ENCODE measurements around the gene NSUN2.
A peak's percentile ranks its signal among the peaks of the same experiment; 100 is the strongest.

The NSUN2 gene

GRCh38 chr5:6592601-6593000, 40.2 kb downstream of the NSUN2 start:
- no peak for DNase-seq (ENCODE audit: low spot score)
- Mint-ChIP-seq H3K9me3 (no peaks in the 10 kb centered on the region), H3K4me1 (ENCODE audit: low read depth) (no peaks in the 10 kb centered on the region), H3K4me3 (no peak overlapping the region), H3K27me3 (ENCODE audit: low read depth) (peaks cover 17% of the 10 kb centered on the region), H3K27ac (no peak overlapping the region), H3K36me3 (ENCODE audit: low read depth) (peaks cover 17% of the 10 kb centered on the region)

DNA sequence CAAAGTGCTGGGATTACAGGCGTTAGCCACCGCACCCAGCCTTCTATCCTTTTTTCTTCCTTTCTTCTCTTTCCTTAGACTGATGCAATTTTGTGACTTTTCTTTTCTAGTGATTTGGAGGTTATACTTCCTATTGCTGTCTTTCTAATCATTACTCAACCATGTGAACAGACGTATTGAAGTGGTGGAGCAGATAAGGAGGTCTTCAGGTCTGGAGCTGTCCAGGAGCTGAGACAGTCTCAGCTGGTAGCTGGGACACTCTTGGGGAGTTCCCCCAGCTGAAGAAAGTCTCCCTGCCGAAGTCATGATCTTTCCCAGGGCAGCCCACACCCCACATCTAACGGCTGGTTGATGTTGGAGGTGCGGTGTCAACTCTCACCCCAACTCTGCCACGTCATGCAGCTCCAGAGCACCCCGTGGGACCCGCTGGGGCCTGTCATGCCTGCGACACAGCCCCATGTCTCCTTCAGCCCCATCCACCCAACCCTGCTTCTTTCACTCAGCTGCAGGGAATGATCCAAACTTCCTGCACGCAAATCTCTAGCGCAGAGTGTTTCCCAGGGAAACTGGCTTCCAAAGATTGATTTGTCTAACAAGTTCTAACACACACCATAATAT, 41.1 kb downstream of the NSUN2 start:
- Mint-ChIP-seq H3K9me3 (no peaks in the 10 kb centered on the region), H3K27me3 (ENCODE audit: low read depth) (peaks cover 21% of the 10 kb centered on the region), H3K4me3 (no peak overlapping the region), H3K36me3 (ENCODE audit: low read depth) (peaks cover 8% of the 10 kb centered on the region), H3K27ac (no peak overlapping the region), H3K4me1 (ENCODE audit: low read depth) (no peaks in the 10 kb centered on the region)
- DNase-seq (ENCODE audit: low spot score): no peak

DNA sequence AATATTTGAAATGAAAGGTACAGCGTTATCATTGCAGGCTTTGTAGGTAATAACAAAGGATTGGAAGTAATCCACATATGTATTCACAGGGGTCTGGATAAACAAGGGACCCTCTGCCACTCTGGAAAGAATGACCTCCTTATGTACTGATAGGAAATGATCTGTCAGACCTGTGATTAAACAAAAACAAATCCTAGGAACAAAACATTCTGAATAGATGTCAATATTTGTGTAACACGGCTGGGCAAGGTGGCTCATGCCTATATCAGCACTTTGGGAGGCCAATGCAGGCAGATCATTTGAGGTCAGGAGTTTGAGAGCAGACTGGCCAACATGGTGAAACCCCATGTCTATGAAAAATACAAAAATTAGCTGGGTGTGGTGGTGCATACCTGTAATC, 42.3 kb downstream of the NSUN2 start:
- Mint-ChIP-seq H3K4me1 (ENCODE audit: low read depth) (no peaks in the 10 kb centered on the region), H3K4me3 (no peak overlapping the region), H3K27ac (no peak overlapping the region), H3K27me3 (ENCODE audit: low read depth) (peaks cover 30% of the 10 kb centered on the region), H3K36me3 (ENCODE audit: low read depth) (no peaks in the 10 kb centered on the region), H3K9me3 (no peaks in the 10 kb centered on the region)
- DNase-seq (ENCODE audit: low spot score): no peak

DNA sequence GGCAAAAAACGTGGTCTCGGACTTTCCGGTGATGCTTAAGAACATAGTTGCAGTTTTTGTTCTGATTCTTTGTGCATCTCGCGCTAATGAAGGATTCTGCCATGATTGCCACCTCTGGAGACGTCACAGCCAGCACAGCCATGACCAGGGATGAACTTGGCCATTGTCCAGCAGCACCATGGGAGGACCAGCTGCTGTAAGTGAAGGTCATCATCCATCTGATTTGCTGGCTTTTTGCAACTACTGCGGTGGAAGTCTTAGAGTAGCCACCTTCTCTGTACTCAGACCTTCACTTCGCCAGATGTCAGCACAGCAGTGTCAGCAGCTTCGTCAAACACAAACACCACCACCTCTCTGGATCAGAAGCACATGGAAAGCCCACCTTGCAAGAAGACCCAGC, 45.7 kb downstream of the NSUN2 start:
- Mint-ChIP-seq H3K27me3 (ENCODE audit: low read depth) (peaks cover 51% of the 10 kb centered on the region), H3K9me3 (no peaks in the 10 kb centered on the region)

DNA sequence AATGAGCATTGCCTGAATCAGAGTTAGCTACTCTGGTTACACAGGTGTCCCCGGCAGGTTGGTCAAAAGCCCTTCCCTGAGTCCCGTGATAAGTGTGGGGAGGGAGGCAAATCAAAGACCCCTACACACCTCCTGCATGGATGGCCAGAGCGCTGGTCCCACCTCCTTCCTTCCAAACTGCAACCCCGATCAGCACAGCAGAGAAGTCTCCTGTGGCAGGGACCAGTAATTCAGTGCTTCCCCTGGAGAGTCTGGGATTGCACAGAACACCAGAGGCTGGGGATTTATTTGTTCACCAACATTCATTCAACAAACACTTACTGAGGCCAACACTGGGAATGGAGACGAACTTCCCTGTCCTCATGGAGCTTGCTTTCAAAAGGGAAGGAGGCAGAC, 46.2 kb downstream of the NSUN2 start:
- Mint-ChIP-seq H3K36me3 (ENCODE audit: low read depth) (no peaks in the 10 kb centered on the region), H3K4me3 (no peak overlapping the region), H3K27ac (no peak overlapping the region), H3K9me3 (no peaks in the 10 kb centered on the region), H3K4me1 (ENCODE audit: low read depth) (no peaks in the 10 kb centered on the region), H3K27me3 (ENCODE audit: low read depth) (peaks cover 56% of the 10 kb centered on the region)
- DNase-seq (ENCODE audit: low spot score): no peak

More for the DNA sequence above, 45.7 kb downstream of the NSUN2 start:
- Mint-ChIP-seq H3K27ac (no peak overlapping the region), H3K4me1 (ENCODE audit: low read depth) (no peaks in the 10 kb centered on the region), H3K36me3 (ENCODE audit: low read depth) (no peaks in the 10 kb centered on the region), H3K4me3 (no peak overlapping the region)
- DNase-seq (ENCODE audit: low spot score): no peak

DNA sequence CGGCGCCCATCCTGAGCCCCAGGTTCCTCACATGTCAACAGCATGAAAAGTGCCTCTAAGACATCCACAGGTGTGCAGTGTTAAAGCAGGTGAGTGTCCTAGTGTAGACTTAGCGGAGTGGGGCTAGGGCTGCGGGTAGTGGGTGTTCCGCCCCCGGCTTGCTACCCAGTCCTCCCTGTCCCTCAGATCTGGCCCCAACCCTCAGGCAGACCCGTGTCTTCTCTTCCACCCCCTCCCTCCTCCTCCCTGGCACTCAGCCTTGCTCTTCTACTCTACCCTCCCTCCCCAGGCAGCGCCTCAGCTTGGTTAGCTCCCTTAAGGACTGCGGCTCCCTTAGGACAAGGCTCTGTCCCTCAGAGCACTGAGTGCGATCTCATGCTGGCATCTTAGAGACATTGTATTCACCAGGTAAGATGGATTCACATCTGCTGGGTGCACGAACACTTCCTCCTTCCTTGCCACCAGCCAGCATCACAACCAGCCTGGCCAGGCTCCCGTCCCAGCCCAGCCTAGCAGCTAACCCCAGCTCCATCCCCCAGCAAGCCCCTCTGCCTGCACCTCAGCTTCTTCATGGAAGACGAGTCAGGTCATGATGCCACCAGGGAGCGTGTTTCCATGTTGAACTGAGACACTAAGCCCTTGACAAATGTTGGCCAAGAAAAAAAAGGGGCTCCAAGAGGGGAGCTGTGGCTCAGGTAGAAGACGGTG, 46.8 kb downstream of the NSUN2 start:
- Mint-ChIP-seq H3K4me3 (no peak overlapping the region), H3K9me3 (no peaks in the 10 kb centered on the region), H3K4me1 (ENCODE audit: low read depth) (no peaks in the 10 kb centered on the region), H3K36me3 (ENCODE audit: low read depth) (no peaks in the 10 kb centered on the region), H3K27ac (no peak overlapping the region), H3K27me3 (ENCODE audit: low read depth) (peaks cover 60% of the 10 kb centered on the region)
- no peak for DNase-seq (ENCODE audit: low spot score)

DNA sequence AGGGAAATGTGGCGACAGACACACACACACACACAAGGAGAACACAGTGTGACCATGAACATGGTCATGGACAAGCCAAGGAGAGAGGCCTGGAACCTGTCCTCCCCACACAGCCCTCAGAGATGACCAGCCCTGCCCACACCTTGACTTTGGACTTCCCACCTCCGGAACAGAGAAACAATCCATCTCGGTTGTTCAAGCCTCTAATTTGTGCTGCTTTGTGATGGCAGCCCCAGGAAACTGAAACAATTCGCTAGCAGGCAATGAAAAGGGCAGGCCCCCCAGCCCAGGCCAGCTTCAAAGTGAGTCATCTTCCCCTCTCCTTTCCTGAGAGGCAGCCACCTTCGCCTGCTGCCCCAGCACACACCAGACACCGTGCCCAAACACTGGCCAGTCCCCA, 47.7 kb downstream of the NSUN2 start:
- H3K4me1 Mint-ChIP-seq (ENCODE audit: low read depth): no peaks in the 10 kb centered on the region
- H3K4me3 Mint-ChIP-seq: no peak overlapping the region
- peaks cover 63% of the 10 kb centered on the region for H3K27me3 Mint-ChIP-seq (ENCODE audit: low read depth)
- DNase-seq (ENCODE audit: low spot score): no peak
- no peak overlapping the region for H3K27ac Mint-ChIP-seq
- H3K36me3 Mint-ChIP-seq (ENCODE audit: low read depth): no peaks in the 10 kb centered on the region
- no peaks in the 10 kb centered on the region for H3K9me3 Mint-ChIP-seq

- H3K27me3 Mint-ChIP-seq (ENCODE audit: low read depth): peaks cover 58% of the 10 kb centered on the region
- H3K27ac Mint-ChIP-seq: no peak overlapping the region
- no peaks in the 10 kb centered on the region for H3K9me3 Mint-ChIP-seq
- no peaks in the 10 kb centered on the region for H3K4me1 Mint-ChIP-seq (ENCODE audit: low read depth)
- DNase-seq (ENCODE audit: low spot score): no peak
- H3K36me3 Mint-ChIP-seq (ENCODE audit: low read depth): no peaks in the 10 kb centered on the region
- H3K4me3 Mint-ChIP-seq: no peak overlapping the region
Observed at GRCh38 chr5:6584727-6585126, 48.1 kb downstream of the NSUN2 start.

DNA sequence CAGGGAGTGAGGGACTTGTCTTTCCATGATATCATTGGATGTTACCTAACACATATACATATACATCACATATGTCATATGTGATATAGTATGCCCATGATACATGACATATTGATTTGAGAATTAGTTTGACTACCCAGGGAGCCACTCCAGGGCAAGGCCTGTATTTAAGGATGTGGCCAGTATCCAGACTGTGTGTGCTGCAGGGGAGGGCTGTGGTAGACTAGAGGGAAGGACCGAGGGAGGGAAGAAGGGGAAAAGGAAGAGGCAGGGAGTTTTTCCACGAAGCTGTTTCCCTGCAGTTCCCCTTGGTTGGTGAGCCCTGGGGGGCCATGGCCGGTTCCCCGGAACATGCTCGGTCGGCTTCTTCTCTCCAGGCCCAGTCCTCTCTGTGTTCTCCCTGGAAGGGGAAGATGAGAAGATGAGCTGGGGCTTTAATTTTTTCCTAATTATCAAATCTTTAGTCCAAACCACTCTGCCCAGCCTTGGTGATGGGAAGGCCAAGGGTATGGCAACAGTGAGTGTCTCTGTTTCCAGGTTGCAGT, 48.7 kb downstream of the NSUN2 start:
- Mint-ChIP-seq H3K36me3 (ENCODE audit: low read depth) (no peaks in the 10 kb centered on the region), H3K27me3 (ENCODE audit: low read depth) (peaks cover 55% of the 10 kb centered on the region), H3K4me3 (no peak overlapping the region), H3K27ac (no peak overlapping the region), H3K4me1 (ENCODE audit: low read depth) (no peaks in the 10 kb centered on the region), H3K9me3 (no peaks in the 10 kb centered on the region)
- no peak for DNase-seq (ENCODE audit: low spot score)

DNA sequence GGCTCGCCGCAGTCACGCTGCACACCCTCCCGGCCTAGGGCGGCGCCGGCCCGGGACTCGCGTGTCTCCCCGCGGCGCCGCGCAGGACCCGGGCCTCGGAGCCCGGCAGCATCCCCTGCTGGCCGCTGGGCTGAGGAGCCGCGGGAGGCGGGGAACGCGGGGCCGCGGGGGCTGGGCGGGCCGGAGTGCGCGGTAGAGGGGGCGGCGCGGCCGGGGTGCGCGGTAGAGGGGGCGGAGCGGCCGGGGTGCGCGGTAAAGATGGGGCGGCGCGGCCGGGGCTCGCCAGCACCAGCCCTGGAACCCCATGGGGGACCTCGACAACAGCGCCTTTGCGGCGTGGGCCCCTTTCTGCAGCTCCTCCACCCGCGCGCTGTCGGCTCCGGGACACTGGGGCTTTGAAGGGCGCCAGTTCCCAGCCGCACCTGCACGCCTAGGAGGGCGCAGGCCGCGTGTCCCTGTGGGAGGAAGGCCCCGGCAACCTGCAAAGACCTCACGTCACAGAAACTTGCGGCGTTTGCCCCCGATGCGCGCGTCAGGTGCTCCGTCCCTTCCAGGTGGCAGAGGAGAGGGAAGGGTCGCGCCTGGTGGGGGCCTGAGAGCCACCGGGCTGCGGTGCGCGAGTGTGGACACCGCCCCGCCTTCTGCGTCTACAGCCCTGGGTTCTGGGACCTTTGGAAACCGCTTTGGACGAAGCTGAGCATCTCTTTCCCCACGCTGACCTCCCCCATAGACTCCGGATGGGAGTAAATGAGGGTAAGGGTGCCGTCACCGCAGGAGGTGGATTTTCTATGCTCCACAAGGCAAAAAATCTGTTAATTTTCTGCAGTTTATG, 49.6 kb downstream of the NSUN2 start:
- Mint-ChIP-seq H3K36me3 (ENCODE audit: low read depth) (no peaks in the 10 kb centered on the region), H3K4me3 (peak overlapping the region; percentile 34), H3K27me3 (ENCODE audit: low read depth) (peaks cover 53% of the 10 kb centered on the region), H3K9me3 (no peaks in the 10 kb centered on the region), H3K4me1 (ENCODE audit: low read depth) (no peaks in the 10 kb centered on the region), H3K27ac (no peak overlapping the region)
- DNase-seq (ENCODE audit: low spot score): peak; percentile 16

GRCh38 chr5:6582507-6583048, 50.3 kb downstream of the NSUN2 start:
- H3K4me1 Mint-ChIP-seq (ENCODE audit: low read depth): no peaks in the 10 kb centered on the region
- no peak for DNase-seq (ENCODE audit: low spot score)
- H3K27me3 Mint-ChIP-seq (ENCODE audit: low read depth): peaks cover 53% of the 10 kb centered on the region
- H3K9me3 Mint-ChIP-seq: no peaks in the 10 kb centered on the region
- H3K4me3 Mint-ChIP-seq: peak overlapping the region; percentile 38
- no peaks in the 10 kb centered on the region for H3K36me3 Mint-ChIP-seq (ENCODE audit: low read depth)
- no peak overlapping the region for H3K27ac Mint-ChIP-seq

DNA sequence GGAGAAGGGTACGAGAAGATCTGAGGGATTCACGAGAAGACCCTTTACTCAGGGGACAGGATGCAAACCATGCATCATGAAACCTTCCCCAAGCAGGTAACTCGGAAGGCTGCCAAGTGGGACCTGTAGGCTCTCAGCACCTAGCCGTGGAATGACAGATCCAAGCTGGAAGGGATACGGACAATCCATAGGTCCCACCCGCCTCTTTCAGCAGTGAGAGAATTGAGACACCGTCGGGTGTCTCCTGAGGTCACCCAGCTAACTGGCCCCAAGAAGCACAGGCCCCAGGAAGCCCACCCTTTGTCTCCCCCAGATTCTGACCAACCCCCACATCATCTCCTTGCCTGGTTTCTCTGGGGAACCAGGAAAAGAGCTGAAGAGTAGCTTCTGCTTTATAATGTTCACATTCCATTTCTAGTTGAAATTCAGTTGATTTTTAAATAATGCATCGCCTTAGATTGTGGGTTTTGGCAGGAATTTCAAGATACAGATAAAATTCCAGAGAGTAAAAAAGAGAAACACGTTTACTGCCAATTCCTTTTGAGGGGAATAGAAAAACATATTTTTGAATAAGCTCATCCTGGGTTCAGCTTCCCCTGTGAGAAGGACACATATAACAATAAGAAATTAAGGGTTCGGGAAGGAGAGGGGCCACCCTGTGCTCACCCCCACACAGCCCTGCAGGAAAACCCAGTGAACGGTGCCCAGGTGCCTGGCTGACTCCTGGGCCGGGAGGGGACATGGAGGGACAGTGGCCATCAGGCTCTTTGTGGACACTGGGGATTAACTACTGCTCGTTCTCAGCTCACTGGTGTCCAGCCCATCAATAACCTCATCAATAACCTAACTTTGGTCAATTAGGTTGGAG, 51.1 kb downstream of the NSUN2 start:
- H3K9me3 Mint-ChIP-seq: no peaks in the 10 kb centered on the region
- DNase-seq (ENCODE audit: low spot score): no peak
- H3K36me3 Mint-ChIP-seq (ENCODE audit: low read depth): no peaks in the 10 kb centered on the region
- H3K4me1 Mint-ChIP-seq (ENCODE audit: low read depth): no peaks in the 10 kb centered on the region
- no peak overlapping the region for H3K27ac Mint-ChIP-seq
- H3K27me3 Mint-ChIP-seq (ENCODE audit: low read depth): peaks cover 49% of the 10 kb centered on the region
- no peak overlapping the region for H3K4me3 Mint-ChIP-seq

- H3K27ac Mint-ChIP-seq: no peak overlapping the region
- H3K9me3 Mint-ChIP-seq: no peaks in the 10 kb centered on the region
- no peaks in the 10 kb centered on the region for H3K4me1 Mint-ChIP-seq (ENCODE audit: low read depth)
- peaks cover 46% of the 10 kb centered on the region for H3K27me3 Mint-ChIP-seq (ENCODE audit: low read depth)
- no peak overlapping the region for H3K4me3 Mint-ChIP-seq
- DNase-seq (ENCODE audit: low spot score): no peak
- no peaks in the 10 kb centered on the region for H3K36me3 Mint-ChIP-seq (ENCODE audit: low read depth)
Observed at GRCh38 chr5:6581090-6581489, 51.8 kb downstream of the NSUN2 start.

Data from T-helper 2 cell treated with Interferon-gamma antibody and Interleukin-4, amounts not matched to agents 5 μg/mL and 100 μg/mL, for 36 hours (primary cell).